HG02571 (cell line): ENCODE data around the gene CTSF.
"Not testable (repeated sequence)": the region's sequence is repeated elsewhere in the genome, so short reads cannot be mapped to it uniquely, and the experiment has no call there.

ENCODE experiments used
- ATAC-seq: cut with Tn5 transposase; IDR thresholded peaks from one replicate; pipeline ENCODE4 v1.9.1; 2021; ENCODE audit warnings: mild to moderate bottlenecking, moderate library complexity; ENCODE audit not compliant: unreplicated experiment

The CTSF gene

GRCh38 chr11:66559866-66560676, 8.3 kb downstream of the CTSF start:
- ATAC-seq, result no peak

GRCh38 chr11:66559142-66559865, 9.1 kb downstream of the CTSF start:
- no peak for ATAC-seq

DNA sequence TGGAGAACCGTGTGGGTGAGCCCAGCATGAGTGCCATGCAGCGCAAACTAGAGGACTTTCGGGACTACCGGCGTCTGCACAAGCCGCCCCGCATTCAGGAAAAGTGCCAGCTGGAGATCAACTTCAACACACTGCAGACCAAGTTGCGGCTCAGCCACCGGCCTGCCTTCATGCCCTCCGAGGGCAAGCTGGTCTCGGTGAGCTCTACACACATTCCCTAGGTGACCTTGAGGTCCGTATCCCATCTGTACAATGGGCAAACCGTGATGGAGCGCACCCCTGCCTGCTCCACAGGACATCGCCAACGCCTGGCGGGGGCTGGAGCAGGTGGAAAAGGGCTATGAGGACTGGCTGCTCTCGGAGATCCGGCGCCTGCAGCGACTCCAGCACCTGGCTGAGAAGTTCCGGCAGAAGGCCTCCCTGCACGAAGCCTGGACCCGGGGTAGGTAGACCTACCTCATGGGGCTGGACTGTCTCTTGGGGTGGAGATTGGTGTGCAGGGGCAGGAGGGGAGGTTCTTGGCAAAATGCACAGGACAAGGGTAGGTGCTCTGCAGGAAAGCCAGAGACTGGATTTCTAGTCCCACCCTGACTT, 10.6 kb downstream of the CTSF start:
- ATAC-seq, result no peak

DNA sequence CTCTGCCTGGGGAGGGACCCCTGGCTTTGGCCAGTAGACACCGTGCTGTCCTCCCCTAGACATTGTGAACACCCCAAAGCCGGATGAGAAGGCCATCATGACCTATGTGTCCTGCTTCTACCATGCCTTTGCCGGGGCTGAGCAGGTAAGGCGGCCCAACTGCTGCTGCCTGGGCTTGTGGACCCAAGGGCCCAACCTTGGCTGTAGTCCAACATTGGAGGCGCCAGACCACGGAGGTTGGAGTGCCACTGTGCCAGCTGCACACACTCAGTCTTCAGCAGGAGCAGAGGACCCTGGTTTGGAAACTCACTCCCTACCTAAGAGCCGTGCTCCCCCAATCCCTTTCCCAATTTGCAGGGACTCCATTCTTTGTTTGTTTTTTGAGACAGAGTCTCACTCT, 12.3 kb downstream of the CTSF start:
- no peak for ATAC-seq

GRCh38 chr11:66555416-66555815, 13.0 kb downstream of the CTSF start:
- ATAC-seq, result no peak

GRCh38 chr11:66554602-66555001, 13.8 kb downstream of the CTSF start:
- no peak for ATAC-seq

DNA sequence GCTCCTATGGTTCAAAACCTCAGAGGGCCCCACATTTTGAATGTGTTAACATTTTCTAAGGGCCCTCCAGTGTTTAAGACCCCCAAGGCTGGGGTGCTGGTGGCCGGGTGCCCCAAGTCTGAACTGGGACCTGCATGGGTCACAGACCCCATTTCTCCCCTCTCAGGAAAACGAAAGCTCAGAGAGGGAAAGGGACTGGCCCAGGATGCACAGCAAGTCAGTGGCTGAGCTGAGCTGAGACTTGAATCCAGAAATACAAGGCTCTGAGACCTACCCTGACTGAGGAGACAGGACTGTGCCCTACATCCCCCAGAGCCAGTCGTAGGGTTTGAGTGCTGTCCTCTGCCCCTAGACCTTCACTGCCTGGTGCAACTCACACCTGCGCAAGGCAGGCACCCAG, 17.5 kb downstream of the CTSF start:
- ATAC-seq, result no peak

GRCh38 chr11:66549696-66550095, 18.7 kb downstream of the CTSF start:
- ATAC-seq, result no peak

DNA sequence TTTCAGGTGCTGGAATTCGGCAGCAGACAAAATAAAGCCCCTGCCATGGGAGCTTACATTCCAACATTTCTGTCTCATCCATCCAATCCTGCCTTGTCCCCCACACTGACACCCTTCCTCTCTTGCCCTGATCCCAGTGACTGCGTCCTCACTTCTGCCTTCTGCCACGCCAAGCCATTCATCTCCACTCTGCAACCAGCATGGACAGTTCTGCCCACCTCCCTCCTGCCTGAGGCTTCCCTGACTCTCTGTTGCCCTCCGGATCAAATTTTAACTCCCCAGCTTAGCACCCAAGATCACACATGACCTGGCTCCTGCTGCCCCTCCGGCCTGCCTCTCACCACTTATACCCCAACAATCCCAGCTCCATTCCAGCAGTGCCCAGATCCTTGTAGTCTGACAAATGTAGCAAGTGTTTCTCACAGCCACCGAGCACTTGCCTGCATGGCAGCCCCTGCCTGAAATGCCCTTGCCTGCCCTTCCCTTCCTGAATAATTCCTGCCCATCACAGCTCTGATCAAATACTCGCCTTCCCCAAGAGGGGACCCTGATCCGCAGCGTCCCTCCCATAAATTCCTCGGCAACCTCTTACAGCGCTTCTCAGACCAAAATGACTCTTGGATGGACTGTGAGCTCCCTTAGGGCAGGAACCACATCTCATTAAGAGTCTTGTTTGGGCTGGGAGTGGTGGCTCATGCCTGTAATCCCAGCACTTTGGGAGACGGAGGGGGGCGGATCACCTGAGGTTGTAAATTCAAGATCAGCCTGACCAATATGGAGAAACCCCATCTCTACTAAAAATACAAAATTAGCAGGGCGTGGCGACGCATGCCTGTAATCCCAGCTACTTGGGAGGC, 19.4 kb downstream of the CTSF start:
- no peak for ATAC-seq

- ATAC-seq, result no peak
Observed at GRCh38 chr11:66548041-66548440, 20.4 kb downstream of the CTSF start.

DNA sequence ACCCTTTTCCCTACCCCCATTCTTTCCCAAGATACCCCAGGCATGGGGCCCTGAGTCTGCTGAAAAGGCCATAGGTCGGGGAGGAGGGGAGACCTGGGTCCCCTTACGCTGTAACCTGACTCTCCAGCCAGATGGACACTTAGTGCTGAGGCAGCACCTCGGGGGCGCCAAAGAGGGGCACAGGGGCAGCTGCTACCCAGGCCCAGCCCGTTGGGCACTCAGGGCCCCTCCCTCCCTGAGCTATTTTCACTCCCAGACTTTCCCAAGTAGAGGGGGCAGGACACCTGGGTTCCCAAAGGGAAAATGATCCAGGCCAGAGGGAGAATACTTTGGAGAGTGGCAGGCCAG, 20.8 kb downstream of the CTSF start:
- no peak for ATAC-seq

DNA sequence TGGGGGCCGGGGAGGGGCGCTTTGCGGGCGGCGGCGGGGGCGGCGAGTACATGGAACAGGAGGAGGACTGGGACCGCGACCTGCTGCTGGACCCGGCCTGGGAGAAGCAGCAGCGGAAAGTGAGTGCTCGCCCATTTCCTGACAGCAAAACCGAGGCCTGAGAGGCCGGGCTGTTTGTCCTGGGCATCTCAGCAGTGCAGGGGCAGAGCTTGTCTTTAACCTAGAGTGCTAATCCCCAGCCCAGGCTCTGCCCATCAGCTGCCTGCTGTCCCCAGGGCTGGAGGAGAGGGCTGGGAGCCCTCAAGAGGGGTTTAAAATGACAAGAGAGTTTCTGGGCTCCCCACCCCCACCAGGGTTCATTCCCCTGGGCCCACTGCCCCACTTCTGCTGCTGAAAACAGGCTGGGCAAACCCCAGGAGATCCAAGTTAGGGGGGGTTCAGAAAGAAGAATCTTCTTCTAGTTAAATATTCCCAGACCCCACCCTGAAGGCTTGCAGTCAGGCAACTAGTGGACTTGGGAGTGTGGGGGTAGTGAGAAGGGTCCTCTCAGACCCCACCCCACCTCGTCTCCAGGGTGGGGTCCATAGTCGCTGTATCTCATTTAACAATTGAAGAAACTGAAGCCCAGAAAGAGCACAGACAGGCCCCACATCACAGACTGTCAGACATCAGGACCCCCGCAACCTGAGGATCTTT, 21.3 kb downstream of the CTSF start:
- ATAC-seq, result no peak

DNA sequence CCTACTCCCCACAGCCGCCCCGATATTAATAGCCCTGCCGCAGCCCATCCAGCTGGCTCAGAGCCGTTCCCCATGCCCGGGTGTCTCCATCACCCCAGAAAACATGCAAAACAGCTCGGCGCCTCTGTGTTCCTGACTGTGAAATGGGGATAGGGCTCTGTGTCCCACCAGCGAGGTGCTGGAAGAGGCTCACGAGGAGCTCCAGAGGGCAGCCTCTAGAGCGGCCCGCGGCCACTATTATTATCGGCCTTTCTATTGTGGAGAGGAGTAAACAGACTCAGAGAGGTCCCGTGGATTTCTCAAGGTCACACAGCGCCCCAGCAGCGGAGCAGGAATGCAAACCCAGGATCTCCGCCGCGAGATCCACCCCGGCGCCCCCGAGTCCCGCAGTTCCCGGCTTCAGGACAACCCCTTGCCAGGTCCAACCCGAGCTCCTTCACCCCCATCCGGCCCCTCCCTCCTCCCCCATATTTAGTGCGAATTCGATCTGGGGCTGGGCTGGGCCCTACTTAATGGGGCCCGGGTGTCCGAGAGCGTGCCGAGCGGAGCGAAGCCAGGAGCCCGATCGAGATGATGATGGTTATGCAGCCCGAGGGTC, 21.9 kb downstream of the CTSF start, which contains the start of gene ACTN3:
ACTN3 (plus strand) TSS at position 536 of the 598 bp plus-strand sequence; CDS start at position 571, 35 bp downstream.
- no peak for ATAC-seq

GRCh38 chr11:66545701-66546367, 22.6 kb downstream of the CTSF start, which contains the start of gene ZDHHC24:
TSS of gene ZDHHC24 (minus strand) at chr11:66546048. CDS start at chr11:66546003, 45 bp downstream.
- peak; percentile 86 for ATAC-seq

GRCh38 chr11:66544952-66545351, 23.5 kb downstream of the CTSF start:
- not testable (repeated sequence) for ATAC-seq

GRCh38 chr11:66543263-66544107, 24.9 kb downstream of the CTSF start:
- no peak for ATAC-seq

GRCh38 chr11:66542362-66542761, 26.0 kb downstream of the CTSF start:
- ATAC-seq, result no peak

DNA sequence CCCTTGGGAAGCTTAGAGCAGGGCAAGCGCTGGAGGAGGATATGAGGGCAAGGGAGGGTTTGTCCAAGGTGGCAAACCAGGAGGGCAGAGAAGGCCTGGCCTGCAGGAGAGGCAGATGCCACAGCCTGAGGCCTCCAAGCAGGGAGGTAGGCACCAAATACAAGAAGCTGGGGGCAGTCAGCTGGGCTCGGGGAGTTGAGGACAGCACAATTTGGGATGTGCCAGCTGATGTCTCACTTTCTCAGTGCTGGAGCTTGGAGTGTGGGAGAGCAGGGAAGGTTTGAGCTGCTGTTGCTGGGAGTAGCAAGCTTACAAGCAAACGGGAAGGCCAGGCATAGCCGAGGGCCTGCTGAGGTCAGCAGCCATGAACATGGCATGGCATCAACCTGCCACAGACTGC, 26.5 kb downstream of the CTSF start:
- no peak for ATAC-seq
